ENCODE results near the gene UROC1. TPM values are rescaled to one million over a fixed set of nuclear protein-coding genes. Genes with fewer than 3 reads are reported as not detected.

Gene UROC1
- total and polyA plus RNA-seq, 8 donors, result 0.08 to 0.24 (median 0.13) TPM; not detected in 3

GRCh38 chr3:126450744-126451143 is 66.8 kb downstream of the UROC1 start:
- peaks cover 0 to 80% of the 10 kb centered on the region in 2 donors for H3K36me3 ChIP-seq
- no peaks in the 10 kb centered on the region for H3K9me3 ChIP-seq
- no peak overlapping the region for H3K4me3 ChIP-seq
- intact Hi-C loops (cut with DNase I), result no loop called here
- no peak overlapping the region for H3K27ac ChIP-seq
- no peak for TF ChIP-seq CTCF (IDR thresholded peaks at IDR 0.05)
- DNase-seq (no peak), ATAC-seq (no peak)
- no peaks in the 10 kb centered on the region for H3K4me1 ChIP-seq
- H3K27me3 ChIP-seq, result no peaks in the 10 kb centered on the region

- TF ChIP-seq CTCF (IDR thresholded peaks at IDR 0.05), result no peak
- intact Hi-C loops (cut with DNase I), result no loop called here
- H3K4me1 ChIP-seq, result no peaks in the 10 kb centered on the region
- peaks cover 0 to 79% of the 10 kb centered on the region in 2 donors for H3K36me3 ChIP-seq
- H3K27me3 ChIP-seq, result no peaks in the 10 kb centered on the region
- H3K27ac ChIP-seq, result no peak overlapping the region
- no peak overlapping the region for H3K4me3 ChIP-seq
- no peaks in the 10 kb centered on the region for H3K9me3 ChIP-seq
- no peak for ATAC-seq
- DNase-seq, result no peak
These were observed 67.4 kb downstream of the UROC1 start for GRCh38 chr3:126450219-126450618.

GRCh38 chr3:126449621-126450051 is 67.9 kb downstream of the UROC1 start:
- Histone ChIP-seq H3K9me3 (no peaks in the 10 kb centered on the region), H3K4me3 (no peak overlapping the region), H3K27ac (no peak overlapping the region), H3K36me3 (peaks cover 0 to 73% of the 10 kb centered on the region in 2 donors), H3K27me3 (no peaks in the 10 kb centered on the region), H3K4me1 (peaks cover 0 to 1% of the 10 kb centered on the region in 2 donors)
- intact Hi-C loops (cut with DNase I), result no loop called here
- DNase-seq (no peak), ATAC-seq (no peak)
- no peak for TF ChIP-seq CTCF (IDR thresholded peaks at IDR 0.05)

DNA sequence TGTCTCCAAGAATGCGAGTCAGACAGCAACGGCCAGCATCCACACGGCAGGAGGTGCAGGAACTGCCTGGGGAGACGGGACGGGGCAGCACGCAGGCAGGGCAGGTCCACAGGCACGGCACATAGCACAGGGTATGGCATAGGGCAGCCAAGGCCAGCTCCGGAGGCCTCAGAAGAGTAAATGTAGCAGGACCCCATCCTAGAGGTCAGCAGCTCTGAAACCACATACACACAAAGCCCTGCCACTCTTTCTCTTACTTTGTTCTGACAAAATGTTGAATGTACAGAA is 68.7 kb downstream of the UROC1 start:
- Histone ChIP-seq H3K4me1 (peaks cover 0 to 4% of the 10 kb centered on the region in 2 donors), H3K27ac (no peak overlapping the region), H3K27me3 (no peaks in the 10 kb centered on the region), H3K36me3 (peaks cover 0 to 66% of the 10 kb centered on the region in 2 donors), H3K4me3 (no peak overlapping the region), H3K9me3 (no peaks in the 10 kb centered on the region)
- DNase-seq (no peak), ATAC-seq (no peak)
- intact Hi-C loops (cut with DNase I), result no loop called here
- no peak for TF ChIP-seq CTCF (IDR thresholded peaks at IDR 0.05)

DNA sequence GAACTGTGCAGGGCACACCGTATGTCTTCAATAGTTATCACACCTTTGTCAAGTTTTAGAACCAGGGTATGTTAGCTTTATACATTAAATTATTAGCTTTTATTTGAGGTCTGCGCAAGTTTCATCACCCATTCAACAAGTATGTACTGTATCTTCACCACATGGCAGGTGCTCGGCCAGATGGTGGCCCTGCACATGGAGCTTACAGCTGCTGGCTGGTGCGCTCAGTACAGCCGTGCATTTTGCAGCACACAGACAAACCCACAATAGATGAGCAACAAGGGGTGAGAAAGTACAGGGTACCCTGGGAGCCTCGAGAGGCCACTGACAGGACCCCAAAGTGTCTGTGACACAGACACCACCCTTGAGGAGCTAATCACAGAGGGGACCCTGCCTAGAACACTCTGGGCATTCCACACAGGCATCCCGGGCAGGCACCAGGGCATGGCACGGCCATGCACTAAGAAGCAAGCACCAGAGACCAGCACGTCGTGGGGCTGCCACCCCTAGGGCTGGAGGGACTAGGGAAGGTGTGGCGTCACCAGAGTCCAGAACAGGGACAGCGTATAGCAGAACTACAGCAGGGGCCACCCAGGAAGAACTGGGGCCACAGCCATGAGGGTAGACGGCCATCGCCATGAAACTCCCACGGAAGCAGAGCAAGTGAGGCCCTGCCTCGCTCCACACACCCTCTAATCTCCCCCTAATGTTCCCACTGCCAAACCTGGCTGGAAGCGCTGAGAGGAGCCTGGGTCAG is 69.3 kb downstream of the UROC1 start:
- H3K36me3 ChIP-seq, result peaks cover 0 to 63% of the 10 kb centered on the region in 2 donors
- intact Hi-C loops (cut with DNase I), result no loop called here
- no peak for TF ChIP-seq CTCF (IDR thresholded peaks at IDR 0.05)
- no peaks in the 10 kb centered on the region for H3K27me3 ChIP-seq
- ATAC-seq (no peak), DNase-seq (no peak)
- H3K27ac ChIP-seq, result no peak overlapping the region
- peaks cover 0 to 4% of the 10 kb centered on the region in 2 donors for H3K4me1 ChIP-seq
- H3K9me3 ChIP-seq, result no peaks in the 10 kb centered on the region
- H3K4me3 ChIP-seq, result no peak overlapping the region
